Measurements from ENCODE around the gene DSCAML1.

DNA sequence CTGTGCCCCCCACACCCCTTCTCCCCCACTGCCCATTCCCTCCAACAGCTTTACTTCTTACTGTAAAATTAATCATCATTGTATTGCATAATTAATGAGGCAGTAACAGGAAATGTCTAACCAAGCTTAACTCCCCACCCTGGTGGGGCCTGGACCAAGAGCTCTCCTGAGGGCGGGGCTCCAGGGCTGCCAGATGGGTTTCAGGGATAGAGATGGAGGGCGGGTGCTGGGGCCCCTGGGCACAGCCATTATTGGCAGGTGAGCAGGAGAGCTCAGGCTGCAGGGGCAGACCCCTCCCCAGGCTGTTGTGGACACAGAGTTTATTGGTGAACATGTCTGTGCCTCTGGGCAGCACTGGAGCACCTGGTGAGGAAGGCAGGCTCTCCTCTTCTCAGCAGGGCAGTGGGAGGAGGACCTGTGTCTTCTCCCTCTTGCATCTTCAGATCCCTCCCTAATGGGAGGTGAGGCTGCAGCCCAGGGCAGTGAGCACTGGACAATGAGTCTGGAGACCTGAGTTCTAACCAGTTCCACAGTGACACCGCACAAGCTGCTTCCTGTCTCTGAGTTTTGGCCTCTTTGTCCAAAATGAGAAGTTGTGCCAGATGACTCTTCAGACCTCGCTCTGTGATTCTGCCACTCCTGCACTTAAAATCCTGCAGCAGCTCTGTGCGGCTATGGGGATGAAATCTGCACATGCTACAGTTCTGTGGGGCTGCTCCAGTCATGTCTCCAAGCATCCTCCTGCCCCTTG is 236.1 kb downstream of the DSCAML1 start:
- TF ChIP-seq, protein P1, sequence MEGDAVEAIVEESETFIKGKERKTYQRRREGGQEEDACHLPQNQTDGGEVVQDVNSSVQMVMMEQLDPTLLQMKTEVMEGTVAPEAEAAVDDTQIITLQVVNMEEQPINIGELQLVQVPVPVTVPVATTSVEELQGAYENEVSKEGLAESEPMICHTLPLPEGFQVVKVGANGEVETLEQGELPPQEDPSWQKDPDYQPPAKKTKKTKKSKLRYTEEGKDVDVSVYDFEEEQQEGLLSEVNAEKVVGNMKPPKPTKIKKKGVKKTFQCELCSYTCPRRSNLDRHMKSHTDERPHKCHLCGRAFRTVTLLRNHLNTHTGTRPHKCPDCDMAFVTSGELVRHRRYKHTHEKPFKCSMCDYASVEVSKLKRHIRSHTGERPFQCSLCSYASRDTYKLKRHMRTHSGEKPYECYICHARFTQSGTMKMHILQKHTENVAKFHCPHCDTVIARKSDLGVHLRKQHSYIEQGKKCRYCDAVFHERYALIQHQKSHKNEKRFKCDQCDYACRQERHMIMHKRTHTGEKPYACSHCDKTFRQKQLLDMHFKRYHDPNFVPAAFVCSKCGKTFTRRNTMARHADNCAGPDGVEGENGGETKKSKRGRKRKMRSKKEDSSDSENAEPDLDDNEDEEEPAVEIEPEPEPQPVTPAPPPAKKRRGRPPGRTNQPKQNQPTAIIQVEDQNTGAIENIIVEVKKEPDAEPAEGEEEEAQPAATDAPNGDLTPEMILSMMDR (conservative IDR thresholded peaks at IDR 0.05; ENCODE audit: low read length): no peak
- TF ChIP-seq EZH2phosphoT487 (IDR thresholded peaks at IDR 0.05; ENCODE audit: borderline replicate concordance, low read depth, low read length): no peak

Data from OCI-LY7 (cell line).